CD4-positive, alpha-beta T cell treated with Interleukin-10 for 1 hour (primary cell): ENCODE measurements around the gene FLYWCH2.

ENCODE experiments used
- DNase-seq: peaks from one replicate; pipeline ENCODE4 v3.0.0-alpha.2; 2020

FLYWCH2 gene

GRCh38 chr16:2884041-2884451, 1.0 kb downstream of the FLYWCH2 start:
- no peak for DNase-seq

GRCh38 chr16:2894231-2894630, 11.2 kb downstream of the FLYWCH2 start:
- DNase-seq: no peak

GRCh38 chr16:2895813-2896212, 12.8 kb downstream of the FLYWCH2 start:
- DNase-seq: no peak

- DNase-seq: no peak
These were observed 13.5 kb downstream of the FLYWCH2 start for GRCh38 chr16:2896480-2897010.

GRCh38 chr16:2897110-2897509, 14.1 kb downstream of the FLYWCH2 start:
- DNase-seq: no peak

GRCh38 chr16:2898831-2899563, 16.0 kb downstream of the FLYWCH2 start:
- DNase-seq: no peak

GRCh38 chr16:2899564-2900072, 16.6 kb downstream of the FLYWCH2 start:
- no peak for DNase-seq

GRCh38 chr16:2900526-2901075, 17.6 kb downstream of the FLYWCH2 start:
- DNase-seq: no peak

GRCh38 chr16:2902337-2903130, 19.5 kb downstream of the FLYWCH2 start:
- no peak for DNase-seq

- peak; percentile 80 for DNase-seq
These were observed 21.3 kb downstream of the FLYWCH2 start for GRCh38 chr16:2904100-2904921.

- DNase-seq: no peak
These were observed 21.9 kb downstream of the FLYWCH2 start for GRCh38 chr16:2904922-2905240.

GRCh38 chr16:2905241-2905987, 22.4 kb downstream of the FLYWCH2 start:
- peak; percentile 95 for DNase-seq

GRCh38 chr16:2905988-2906387, 23.0 kb downstream of the FLYWCH2 start:
- no peak for DNase-seq

GRCh38 chr16:2907084-2907753, 24.2 kb downstream of the FLYWCH2 start:
- DNase-seq: peak; percentile 72

- no peak for DNase-seq
These were observed 27.5 kb downstream of the FLYWCH2 start for GRCh38 chr16:2910441-2910969.

GRCh38 chr16:2911638-2912329, 28.8 kb downstream of the FLYWCH2 start, which contains the start of gene FLYWCH1:
TSS of gene FLYWCH1 (plus strand) at chr16:2911931. CDS start at chr16:2929686, 17,755 bp downstream.
- DNase-seq: peak; percentile 98

GRCh38 chr16:2912330-2913199, 29.6 kb downstream of the FLYWCH2 start:
- DNase-seq: peak; percentile 27

GRCh38 chr16:2913603-2914002, 30.6 kb downstream of the FLYWCH2 start:
- no peak for DNase-seq

- no peak for DNase-seq
These were observed 31.2 kb downstream of the FLYWCH2 start for GRCh38 chr16:2914233-2914632.
